Left cardiac atrium (tissue), 4 donors: ENCODE measurements around the gene PBX1. TPM values are rescaled to one million over a fixed set of nuclear protein-coding genes. Genes with fewer than 3 reads are reported as not detected.

Experiments
- ATAC-seq, 2 donors: fragments of 200-7000 bp; cut with Tn5 transposase; one replicate each; pipeline ENCODE4 v1.9.1; 2020; ENCODE audit warnings: mild to moderate bottlenecking in 2 of 2, moderate library complexity in 2 of 2
- DNase-seq: peaks from one replicate; pipeline ENCODE4 v3.0.0-alpha.2; 2020
- intact Hi-C, 2 donors: fragments of 100-400 bp; cut with DNase I; formaldehyde crosslinking; loops; one replicate each; pipeline versions ENCODE4 v1.14.1 to v1.15.1; 2022 to 2023
- total RNA-seq, 2 donors: library from RNA; stranded (reverse); fragmentation: NEBNext Ultra II Directional; extraction: Animal tissue kit (Norgen Biotek cat#: 25700); gene quantifications; one replicate each; pipeline ENCODE4 v1.2.1, GENCODE V29; 2021
- donor health status: DM: no; HTN: yes; CAD: no.
- donor health status: DM: no; HTN: yes; CAD: no; lungs with severe emphysema.
- donor health status: DM: yes; HTN: yes; CAD: no.
- donor health status: Dilated cardiomyopathy.

Gene PBX1
- total RNA-seq, 2 donors from 2014 or later: 64.7 to 75.0 TPM

GRCh38 chr1:164719676-164720439, 160.9 kb downstream of the PBX1 start:
- DNase-seq (no peak), ATAC-seq (no peak)
- intact Hi-C loops: no loop called here

GRCh38 chr1:164720440-164721227, 161.7 kb downstream of the PBX1 start:
- no peak for ATAC-seq
- intact Hi-C loops: no loop called here

DNA sequence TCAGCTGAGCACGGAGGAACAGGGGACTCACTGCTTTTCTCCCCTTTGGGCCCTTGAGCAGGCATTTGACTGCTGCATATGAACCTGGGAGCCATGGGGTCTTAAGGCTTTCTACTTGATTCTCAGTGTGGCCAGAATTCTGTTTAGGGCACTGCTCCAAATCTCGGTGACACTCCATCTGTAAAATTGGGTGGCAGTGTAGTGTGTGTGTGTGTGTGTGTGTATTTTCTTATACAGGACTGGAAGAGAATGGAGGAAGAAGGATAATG, 162.2 kb downstream of the PBX1 start:
- ATAC-seq: no peak
- DNase-seq: no peak
- intact Hi-C loops: no loop called here

More at GRCh38 chr1:164720440-164721227, 161.7 kb downstream of the PBX1 start:
- no peak for DNase-seq

- DNase-seq (no peak), ATAC-seq (peak in 1 of 2 donors; percentile 41)
- intact Hi-C loops: no loop called here
Measured at GRCh38 chr1:164723296-164723798, 164.4 kb downstream of the PBX1 start.

- intact Hi-C loops: no loop called here
- ATAC-seq (peak; percentile 46 to 64), DNase-seq (peak; percentile 59)
Measured at GRCh38 chr1:164725401-164725800, 166.4 kb downstream of the PBX1 start.

GRCh38 chr1:164726235-164726634, 167.3 kb downstream of the PBX1 start:
- ATAC-seq (no peak), DNase-seq (no peak)
- intact Hi-C loops: no loop called here

DNA sequence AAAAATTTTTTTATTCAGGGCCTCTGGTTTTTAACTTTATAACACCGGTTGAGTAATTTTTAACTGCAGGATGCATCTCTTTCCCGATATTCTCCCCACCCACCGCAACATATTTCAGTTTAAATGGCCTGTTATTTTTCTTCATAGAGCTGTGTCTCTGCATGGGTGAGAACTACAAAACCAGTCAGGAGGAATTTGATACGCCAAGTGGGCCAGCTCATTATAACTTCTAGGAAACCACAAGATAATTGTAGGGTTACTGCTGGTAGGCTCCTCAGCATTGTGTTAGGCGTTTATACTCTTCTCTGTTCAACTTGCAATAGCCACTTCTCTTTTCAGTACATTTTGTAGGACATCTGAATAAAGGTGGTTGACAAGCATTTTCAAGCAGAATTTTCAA, 169.7 kb downstream of the PBX1 start:
- DNase-seq (no peak), ATAC-seq (no peak)
- intact Hi-C loops: no loop called here

DNA sequence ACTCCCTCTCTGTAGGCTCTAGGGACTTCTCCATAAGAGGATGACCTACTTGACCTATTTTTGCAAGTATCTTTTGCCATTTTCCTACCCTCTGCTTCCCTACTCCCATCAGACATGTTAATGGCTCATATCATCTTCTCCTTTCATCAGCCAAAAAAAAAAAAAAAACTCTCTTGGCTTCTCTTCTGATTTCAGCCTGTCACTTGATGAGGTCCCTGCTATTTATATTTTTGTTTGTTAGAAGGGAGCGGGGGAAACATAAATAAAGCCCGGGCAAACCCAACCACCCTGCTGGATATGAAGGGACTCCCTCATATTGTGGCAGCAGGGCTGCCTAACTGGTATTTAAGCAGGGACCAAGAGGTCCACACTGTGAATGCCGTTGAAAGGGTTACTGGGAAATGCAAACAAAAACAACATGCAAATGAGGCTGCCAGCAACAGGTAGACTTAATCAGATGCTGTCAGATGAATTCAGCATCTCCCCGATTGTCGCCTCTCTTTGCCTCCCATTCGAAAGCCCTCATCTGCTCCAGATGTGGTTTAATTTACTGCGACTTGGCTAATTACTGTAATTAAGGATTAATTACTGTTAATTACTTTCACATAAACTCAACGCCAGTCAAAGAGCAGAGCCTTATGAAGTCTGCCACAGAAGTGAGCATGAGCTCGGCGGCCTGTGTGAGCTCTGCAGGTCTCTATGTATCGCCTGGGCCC, 172.3 kb downstream of the PBX1 start:
- no peak for DNase-seq
- intact Hi-C loops: no loop called here
- ATAC-seq: peak in 1 of 2 donors; percentile 69

- ATAC-seq: peak in 1 of 2 donors; percentile 79
- intact Hi-C loops: no loop called here
- no peak for DNase-seq
Measured at GRCh38 chr1:164733070-164733469, 174.1 kb downstream of the PBX1 start.

- ATAC-seq: no peak
Measured at GRCh38 chr1:164733734-164734133, 174.8 kb downstream of the PBX1 start.

GRCh38 chr1:164735315-164736052, 176.5 kb downstream of the PBX1 start:
- intact Hi-C loops: no loop called here
- DNase-seq (no peak), ATAC-seq (peak in 1 of 2 donors; percentile 19)

More at GRCh38 chr1:164733734-164734133, 174.8 kb downstream of the PBX1 start:
- no peak for DNase-seq
- intact Hi-C loops: no loop called here

- intact Hi-C loops: no loop called here
- ATAC-seq (no peak), DNase-seq (no peak)
Measured at GRCh38 chr1:164736137-164736536, 177.2 kb downstream of the PBX1 start.

- intact Hi-C loops: no loop called here
- no peak for DNase-seq
- ATAC-seq: no peak
Measured at GRCh38 chr1:164739189-164739588, 180.2 kb downstream of the PBX1 start.

- ATAC-seq: no peak
- intact Hi-C loops: no loop called here
- no peak for DNase-seq
Measured at GRCh38 chr1:164740000-164740526, 181.1 kb downstream of the PBX1 start.

DNA sequence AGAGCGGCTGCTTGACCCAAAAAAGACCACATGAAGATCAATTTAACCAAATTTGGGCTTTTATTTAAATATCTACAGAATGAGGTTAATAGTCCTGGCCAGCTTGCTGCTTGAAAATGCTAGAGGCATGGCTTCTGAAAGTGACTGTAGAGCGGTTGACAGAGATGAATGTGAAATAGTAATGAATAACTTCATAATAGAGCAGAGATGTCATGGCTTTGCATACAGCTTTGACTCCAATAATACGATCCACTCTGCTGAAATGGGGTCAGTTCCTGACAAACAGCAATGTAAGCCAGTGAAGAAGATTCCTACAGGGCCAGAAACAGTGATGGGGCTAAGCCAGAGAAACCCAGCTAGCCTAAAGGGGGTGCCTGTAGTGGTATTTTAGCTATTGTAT, 183.8 kb downstream of the PBX1 start:
- intact Hi-C loops: no loop called here
- DNase-seq (no peak), ATAC-seq (no peak)

- intact Hi-C loops: no loop called here
Measured at GRCh38 chr1:164743976-164744375, 185.0 kb downstream of the PBX1 start.

DNA sequence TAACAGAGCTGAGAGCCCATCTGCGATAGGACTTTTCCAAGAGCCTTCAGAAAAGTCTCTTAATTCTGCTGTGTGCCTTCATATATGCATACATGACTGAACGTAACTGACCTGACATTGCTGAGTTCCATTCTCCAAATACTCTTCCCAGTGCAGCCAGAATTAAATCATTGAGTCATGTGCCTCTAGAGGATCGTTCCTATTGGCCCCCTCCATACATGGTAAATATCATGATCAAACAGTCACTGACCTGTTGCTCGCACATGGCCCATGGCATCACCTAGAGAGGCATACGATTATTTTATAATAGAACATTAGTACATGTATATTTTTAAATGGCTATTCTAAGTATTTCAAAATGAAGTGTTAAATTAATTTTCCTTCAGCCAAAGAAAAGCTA, 186.8 kb downstream of the PBX1 start:
- DNase-seq (no peak), ATAC-seq (no peak)
- intact Hi-C loops: no loop called here

More at GRCh38 chr1:164743976-164744375, 185.0 kb downstream of the PBX1 start:
- DNase-seq (no peak), ATAC-seq (no peak)

DNA sequence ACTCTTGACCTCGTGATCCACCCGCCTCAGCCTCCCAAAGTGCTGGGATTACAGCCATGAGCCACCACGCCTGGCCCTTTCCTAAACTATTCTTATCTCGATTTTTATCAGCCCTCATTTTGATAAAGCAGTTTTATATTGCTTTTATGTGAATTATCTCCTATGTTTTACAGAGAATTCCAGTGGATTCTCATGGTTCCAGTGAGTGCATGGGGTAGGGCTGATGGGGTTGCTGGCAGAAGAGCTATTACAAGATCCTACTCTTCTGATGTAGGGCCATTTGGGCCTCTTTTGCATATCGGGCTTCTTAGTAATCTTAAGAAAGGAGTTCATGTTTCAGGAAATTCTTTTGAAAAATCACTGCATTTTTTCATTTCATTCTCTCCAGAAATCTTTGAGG, 187.6 kb downstream of the PBX1 start:
- no peak for ATAC-seq
- intact Hi-C loops: no loop called here
- DNase-seq: no peak
